ENCODE results near the gene TMPRSS6. TPM values are rescaled to one million over a fixed set of nuclear protein-coding genes. Genes with fewer than 3 reads are reported as not detected.

The TMPRSS6 gene
- total and polyA plus RNA-seq, 2 of the 13 experiments (the other 11 are each of a cell fraction or from before 2014, with no cell fraction given), result 4.2 to 4.8 TPM

- TF ChIP-seq SIN3A (IDR thresholded peaks at IDR 0.05; ENCODE audit: borderline replicate concordance, low read depth, low read length), result peak; percentile 13; the same call in 1 of the 2 replicates
- peak; percentile 65 for TF ChIP-seq ZFP36 (IDR thresholded peaks at IDR 0.05; ENCODE audit: borderline replicate concordance, low read depth, low read length, partially characterized antibody)
- no peak for TF ChIP-seq TFDP1 (CRISPR knock-in tag; IDR thresholded peaks at IDR 0.05; ENCODE audit: borderline replicate concordance)
- TF ChIP-seq ZNF839 (CRISPR knock-in tag; IDR thresholded peaks at IDR 0.05; ENCODE audit: borderline replicate concordance), result no peak
- TF ChIP-seq, protein P1, sequence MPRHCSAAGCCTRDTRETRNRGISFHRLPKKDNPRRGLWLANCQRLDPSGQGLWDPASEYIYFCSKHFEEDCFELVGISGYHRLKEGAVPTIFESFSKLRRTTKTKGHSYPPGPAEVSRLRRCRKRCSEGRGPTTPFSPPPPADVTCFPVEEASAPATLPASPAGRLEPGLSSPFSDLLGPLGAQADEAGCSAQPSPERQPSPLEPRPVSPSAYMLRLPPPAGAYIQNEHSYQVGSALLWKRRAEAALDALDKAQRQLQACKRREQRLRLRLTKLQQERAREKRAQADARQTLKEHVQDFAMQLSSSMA (CRISPR knock-in tag; IDR thresholded peaks at IDR 0.05), result no peak
- TF ChIP-seq SALL2 (CRISPR knock-in tag; IDR thresholded peaks at IDR 0.05), result no peak
- no peak for TF ChIP-seq PHF20 (CRISPR knock-in tag; IDR thresholded peaks at IDR 0.05)
- TF ChIP-seq NCOA2 (CRISPR knock-in tag; IDR thresholded peaks at IDR 0.05), result no peak
- no peak for TF ChIP-seq JUND (CRISPR knock-in tag; IDR thresholded peaks at IDR 0.05)
- no peak for TF ChIP-seq KDM1A (CRISPR knock-in tag; IDR thresholded peaks at IDR 0.05)
- TF ChIP-seq HCFC1 (IDR thresholded peaks at IDR 0.05; ENCODE audit: low read depth, low read length), result no peak
- no peak for TF ChIP-seq KLF15 (CRISPR knock-in tag; IDR thresholded peaks at IDR 0.05; ENCODE audit: borderline replicate concordance)
- no peak for TF ChIP-seq ZNF234 (CRISPR knock-in tag; conservative IDR thresholded peaks at IDR 0.05)
- TF ChIP-seq ZNF430 (CRISPR knock-in tag; IDR thresholded peaks at IDR 0.05), result no peak
- TF ChIP-seq ZKSCAN1 (IDR thresholded peaks at IDR 0.05; ENCODE audit: low read length), result no peak
- no peak for TF ChIP-seq HMGXB4 (CRISPR knock-in tag; IDR thresholded peaks at IDR 0.05; ENCODE audit: borderline replicate concordance in 1 of 2, low read depth in 1 of 2)
- TF ChIP-seq ZMYM4 (CRISPR knock-in tag; IDR thresholded peaks at IDR 0.05), result no peak
- TF ChIP-seq WIZ (CRISPR knock-in tag; IDR thresholded peaks at IDR 0.05), result no peak
- TF ChIP-seq NPAS2 (CRISPR knock-in tag; IDR thresholded peaks at IDR 0.05; ENCODE audit: borderline replicate concordance), result no peak
- 0 out of 2 replicates have a peak, but pooled peaks have one; percentile 15 for TF ChIP-seq MEIS2 (CRISPR knock-in tag; IDR thresholded peaks at IDR 0.05)
- TF ChIP-seq HOXA9 (CRISPR knock-in tag; IDR thresholded peaks at IDR 0.05; ENCODE audit: borderline replicate concordance), result no peak
- peak; percentile 1 for TF ChIP-seq ZNF18 (CRISPR knock-in tag; IDR thresholded peaks at IDR 0.05; ENCODE audit: insufficient replicate concordance)
- no peak for TF ChIP-seq ZNF530 (CRISPR knock-in tag; IDR thresholded peaks at IDR 0.05; ENCODE audit: low read depth)
- 0 out of 2 replicates have a peak, but pooled peaks have one; percentile 3 for TF ChIP-seq ARID2 (CRISPR knock-in tag; IDR thresholded peaks at IDR 0.05; ENCODE audit: borderline replicate concordance)
- TF ChIP-seq ZNF207 (IDR thresholded peaks at IDR 0.05; ENCODE audit: borderline replicate concordance), result no peak
These were observed 77.4 kb downstream of the TMPRSS6 start (continued) for GRCh38 chr22:37032134-37032534.
